ENCODE results near the gene EVI2A.

GRCh38 chr17:31339906-31340661 lies 18.7 kb upstream of the EVI2A start:
- TF ChIP-seq, protein P1, sequence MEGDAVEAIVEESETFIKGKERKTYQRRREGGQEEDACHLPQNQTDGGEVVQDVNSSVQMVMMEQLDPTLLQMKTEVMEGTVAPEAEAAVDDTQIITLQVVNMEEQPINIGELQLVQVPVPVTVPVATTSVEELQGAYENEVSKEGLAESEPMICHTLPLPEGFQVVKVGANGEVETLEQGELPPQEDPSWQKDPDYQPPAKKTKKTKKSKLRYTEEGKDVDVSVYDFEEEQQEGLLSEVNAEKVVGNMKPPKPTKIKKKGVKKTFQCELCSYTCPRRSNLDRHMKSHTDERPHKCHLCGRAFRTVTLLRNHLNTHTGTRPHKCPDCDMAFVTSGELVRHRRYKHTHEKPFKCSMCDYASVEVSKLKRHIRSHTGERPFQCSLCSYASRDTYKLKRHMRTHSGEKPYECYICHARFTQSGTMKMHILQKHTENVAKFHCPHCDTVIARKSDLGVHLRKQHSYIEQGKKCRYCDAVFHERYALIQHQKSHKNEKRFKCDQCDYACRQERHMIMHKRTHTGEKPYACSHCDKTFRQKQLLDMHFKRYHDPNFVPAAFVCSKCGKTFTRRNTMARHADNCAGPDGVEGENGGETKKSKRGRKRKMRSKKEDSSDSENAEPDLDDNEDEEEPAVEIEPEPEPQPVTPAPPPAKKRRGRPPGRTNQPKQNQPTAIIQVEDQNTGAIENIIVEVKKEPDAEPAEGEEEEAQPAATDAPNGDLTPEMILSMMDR (IDR thresholded peaks at IDR 0.05) = no peak
- TF ChIP-seq POLR2A (IDR thresholded peaks at IDR 0.05) = no peak
